Nephron (organoid): ENCODE results near the gene BRCA1.

Experiments
- H3K27ac Mint-ChIP-seq, 3 experiments: 2 replicates each; pipeline ENCODE4 v1.8.0; 2020; ENCODE audit warnings: mixed read lengths in 3 of 3, mild to moderate bottlenecking in 2 of 3, moderate library complexity in 1 of 3
- H3K27me3 Mint-ChIP-seq: 2 replicates; pipeline ENCODE4 v1.8.0; 2021; ENCODE audit warnings: low read depth, mild to moderate bottlenecking, moderate library complexity, mixed read lengths
- H3K36me3 Mint-ChIP-seq: 2 replicates; pipeline ENCODE4 v1.8.0; 2020; ENCODE audit warnings: low read depth, mixed read lengths
- H3K4me1 Mint-ChIP-seq: 2 replicates; pipeline ENCODE4 v1.8.0; 2020; ENCODE audit warnings: mixed read lengths
- H3K4me3 Mint-ChIP-seq, 3 experiments: 2 replicates each; pipeline ENCODE4 v1.8.0; 2020; ENCODE audit warnings: mild to moderate bottlenecking in 3 of 3, mixed read lengths in 3 of 3, moderate library complexity in 2 of 3
- H3K9me3 Mint-ChIP-seq: 2 replicates; pipeline ENCODE4 v1.8.0; 2020; ENCODE audit warnings: mixed read lengths
- CTCF ChIP-seq, 3 experiments: fragments of 200-600 bp; sonication (generic); IDR thresholded peaks; one replicate each; pipeline ENCODE4 v1.5.0; 2021; ENCODE audit warnings: antibody characterized with exemption in 3 of 3; ENCODE audit not compliant: unreplicated experiment in 3 of 3

BRCA1 gene

GRCh38 chr17:42999003-42999525 lies 126.1 kb downstream of the BRCA1 start:
- H3K4me1 Mint-ChIP-seq, result peaks cover 18% of the 10 kb centered on the region
- no peak for TF ChIP-seq CTCF (IDR thresholded peaks at IDR 0.05; ENCODE audit: unreplicated experiment in 3 of 3)
- peaks cover 41% of the 10 kb centered on the region for H3K36me3 Mint-ChIP-seq
- no peaks in the 10 kb centered on the region for H3K9me3 Mint-ChIP-seq
- H3K27ac Mint-ChIP-seq, result peak overlapping the region; percentile 71 to 98 (median 84)
- no peaks in the 10 kb centered on the region for H3K27me3 Mint-ChIP-seq
- H3K4me3 Mint-ChIP-seq, result peak overlapping the region; percentile 95 to 97 (median 97)

- peak; percentile 83 to 91 (median 91) for TF ChIP-seq CTCF (IDR thresholded peaks at IDR 0.05; ENCODE audit: unreplicated experiment in 3 of 3)
- no peaks in the 10 kb centered on the region for H3K27me3 Mint-ChIP-seq
- H3K4me1 Mint-ChIP-seq, result peaks cover 18% of the 10 kb centered on the region
- no peaks in the 10 kb centered on the region for H3K9me3 Mint-ChIP-seq
- peak within 1 kb of the TSS; percentile 95 to 97 (median 97) for H3K4me3 Mint-ChIP-seq
- peaks cover 38% of the 10 kb centered on the region for H3K36me3 Mint-ChIP-seq
- peak within 1 kb of the TSS; percentile 71 to 98 (median 84) for H3K27ac Mint-ChIP-seq
Measured at GRCh38 chr17:42997984-42998938, 126.9 kb downstream of the BRCA1 start, which contains the start of gene RPL27. Gene RPL27 (plus strand): TSS chr17:42998419. CDS start chr17:42998751, 332 bp downstream.

- Mint-ChIP-seq H3K4me1 (peaks cover 18% of the 10 kb centered on the region), H3K36me3 (peaks cover 34% of the 10 kb centered on the region), H3K9me3 (no peaks in the 10 kb centered on the region), H3K27me3 (no peaks in the 10 kb centered on the region), H3K27ac (peak overlapping the region; percentile 71 to 98 (median 84)), H3K4me3 (peak overlapping the region; percentile 95 to 97 (median 97))
- TF ChIP-seq CTCF (IDR thresholded peaks at IDR 0.05; ENCODE audit: unreplicated experiment in 3 of 3), result no peak
Measured at GRCh38 chr17:42997390-42997983, 127.7 kb downstream of the BRCA1 start.
